B cell (primary cell): ENCODE data around the gene KRTCAP2. TPM values are rescaled to one million over a fixed set of nuclear protein-coding genes. Genes with fewer than 3 reads are reported as not detected.

Source experiments
- ATAC-seq: fragments of 200-7000 bp; cut with Tn5 transposase; one replicate; pipeline ENCODE4 v1.10.0; 2021; ENCODE audit warnings: low read depth, mild to moderate bottlenecking, moderate number of reproducible peaks, moderate library complexity
- CTCF ChIA-PET: fragments of 350-600 bp; sonication (Branson Sonifier 250); formaldehyde crosslinking; loops from one replicate; lab custom pipeline; 2021; ENCODE audit warnings: antibody characterized with exemption, inconsistent platforms; lab: Charles Lee
- POLR2A ChIA-PET: fragments of 350-600 bp; sonication (Branson Sonifier 250); formaldehyde crosslinking; loops from one replicate; lab custom pipeline; 2021; ENCODE audit warnings: antibody characterized with exemption; lab: Charles Lee
- DNase-seq: peaks from one replicate; pipeline ENCODE4 v3.0.0; 2013
- H2AFZ ChIP-seq: 2 replicates; pipeline ENCODE4 v1.6.1; 2012; ENCODE audit warnings: mild to moderate bottlenecking, low read depth, low read length; ENCODE audit not compliant: insufficient read depth, poor library complexity, severe bottlenecking
- H3K27ac ChIP-seq, 2 donors: 1 replicate in 1 of 2; 2 replicates in 1 of 2; pipeline ENCODE4 v1.5.1; 2012 to 2013; ENCODE audit warnings: low read length in 2 of 2, mild to moderate bottlenecking in 2 of 2, moderate library complexity in 1 of 2
- H3K27me3 ChIP-seq, 4 experiments: fragments of 200-600 bp in 1 of 4; sonication (generic) in 1 of 4; replicated peaks in 1 of 4; 1 replicate in 2 of 4; 2 replicates in 2 of 4; pipeline versions ENCODE4 v1.6.1 to v1.7.0; 2013 to 2016; ENCODE audit warnings: low read length in 3 of 4, mild to moderate bottlenecking in 2 of 4, mixed read lengths in 1 of 4, moderate library complexity in 1 of 4; ENCODE audit not compliant: insufficient read depth in 4 of 4, control insufficient read depth in 3 of 4; ENCODE audit errors: control extremely low read depth in 1 of 4
- H3K36me3 ChIP-seq, 2 experiments: replicated peaks in 1 of 2; 1 replicate in 1 of 2; 2 replicates in 1 of 2; pipeline versions ENCODE4 v1.6.1 to v1.7.1; 2013; ENCODE audit warnings: low read length in 1 of 2; ENCODE audit not compliant: insufficient read depth in 2 of 2, control insufficient read depth in 1 of 2; ENCODE audit errors: control extremely low read depth in 1 of 2, extremely low read depth in 1 of 2
- H3K4me1 ChIP-seq, 2 donors: fragments of 200-600 bp in 1 of 2; sonication (generic) in 1 of 2; 1 replicate in 1 of 2; 2 replicates in 1 of 2; pipeline versions ENCODE4 v1.5.1 to v1.6.1; 2013 to 2017; ENCODE audit warnings: low read length in 2 of 2; ENCODE audit not compliant: control insufficient read depth in 2 of 2, insufficient read depth in 2 of 2
- H3K4me2 ChIP-seq: replicated peaks from 2 replicates; pipeline ENCODE3; 2012; ENCODE audit warnings: mild to moderate bottlenecking, low read depth, low read length; ENCODE audit not compliant: poor library complexity, severe bottlenecking
- H3K4me3 ChIP-seq, 5 experiments: fragments of 200-600 bp in 1 of 5; sonication (generic) in 1 of 5; 1 replicate in 3 of 5; 2 replicates in 2 of 5; pipeline versions ENCODE4 v1.5.1 to v1.7.0; 2011 to 2016; ENCODE audit warnings: low read length in 4 of 5, mild to moderate bottlenecking in 4 of 5, low read depth in 2 of 5, control low read depth in 1 of 5, moderate library complexity in 1 of 5; ENCODE audit not compliant: insufficient read depth in 1 of 5; ENCODE audit errors: control extremely low read depth in 1 of 5, extremely low read depth in 1 of 5
- H3K79me2 ChIP-seq: fragments of 200-600 bp; sonication (generic); one replicate; pipeline ENCODE4 v1.6.0; 2016; ENCODE audit warnings: low read length; ENCODE audit not compliant: control insufficient read depth, insufficient read depth
- H3K9ac ChIP-seq: fragments of 200-600 bp; sonication (generic); 2 replicates; pipeline ENCODE4 v1.6.1; 2017; ENCODE audit warnings: mild to moderate bottlenecking, low read length, moderate library complexity
- H3K9me3 ChIP-seq, 3 donors: one replicate each; pipeline versions ENCODE4 v1.6.1 to v1.7.1; 2013; ENCODE audit warnings: low read length in 2 of 3; ENCODE audit not compliant: control insufficient read depth in 2 of 3, insufficient read depth in 1 of 3; ENCODE audit errors: control extremely low read depth in 1 of 3
- H4K20me1 ChIP-seq: 2 replicates; pipeline ENCODE4 v1.6.0; 2012; ENCODE audit warnings: mild to moderate bottlenecking, low read length; ENCODE audit not compliant: insufficient read depth, control insufficient read depth, poor library complexity, severe bottlenecking
- H3K27ac Mint-ChIP-seq: one replicate; pipeline ENCODE4 v1.8.0; 2021; ENCODE audit warnings: mixed read lengths
- H3K27me3 Mint-ChIP-seq: one replicate; pipeline ENCODE4 v1.8.0; 2021; ENCODE audit warnings: mixed read lengths
- H3K4me1 Mint-ChIP-seq: one replicate; pipeline ENCODE4 v1.8.0; 2021; ENCODE audit warnings: mixed read lengths
- H3K4me3 Mint-ChIP-seq: one replicate; pipeline ENCODE4 v1.8.0; 2021; ENCODE audit warnings: mixed read lengths
- H3K9me3 Mint-ChIP-seq: one replicate; pipeline ENCODE4 v1.8.0; 2022; ENCODE audit warnings: mixed read lengths; ENCODE audit not compliant: insufficient read depth
- EZH2 ChIP-seq: IDR thresholded peaks from 2 replicates; pipeline ENCODE4 v1.6.1; 2012; ENCODE audit warnings: borderline replicate concordance, low read depth, mild to moderate bottlenecking, moderate library complexity, low read length; ENCODE audit not compliant: insufficient read depth, poor library complexity, severe bottlenecking
- WGBS: methylation state at CpG from one replicate; pipeline ENCODE4 v1.1.5; 2013; ENCODE audit warnings: missing lambda C conversion rate; ENCODE audit not compliant: insufficient coverage; 5-methylcytosine and 5-hydroxymethylcytosine counted together
- intact Hi-C: fragments of 100-400 bp; cut with micrococcal nuclease; formaldehyde crosslinking; loops from one replicate; pipeline ENCODE4 v1.10.0; 2022
- polyA plus RNA-seq: library from polyadenylated mRNA; depleted of rRNA; stranded (reverse); fragments of >200 nt; gene quantifications from 2 replicates; pipeline ENCODE4 v1.2.3, GENCODE V29; 2012
- total RNA-seq, 2 donors: library from RNA; stranded (reverse); fragments of 120-200 nt in 1 of 2; gene quantifications; 1 replicate in 1 of 2; 2 replicates in 1 of 2; pipeline versions ENCODE4 v1.2.3 to v1.2.4, GENCODE V29; 2013 to 2022
- TF ChIP-seq, protein P1 (sequence below): fragments of 200-600 bp; IDR thresholded peaks from one replicate; pipeline ENCODE4 v1.8.0; 2022; ENCODE audit warnings: antibody characterized with exemption, mild to moderate bottlenecking

KRTCAP2 gene
- total and polyA plus RNA-seq, 2 donors (not counting 1 experiment from before 2014, with no cell fraction given): 151 to 259 TPM

DNA sequence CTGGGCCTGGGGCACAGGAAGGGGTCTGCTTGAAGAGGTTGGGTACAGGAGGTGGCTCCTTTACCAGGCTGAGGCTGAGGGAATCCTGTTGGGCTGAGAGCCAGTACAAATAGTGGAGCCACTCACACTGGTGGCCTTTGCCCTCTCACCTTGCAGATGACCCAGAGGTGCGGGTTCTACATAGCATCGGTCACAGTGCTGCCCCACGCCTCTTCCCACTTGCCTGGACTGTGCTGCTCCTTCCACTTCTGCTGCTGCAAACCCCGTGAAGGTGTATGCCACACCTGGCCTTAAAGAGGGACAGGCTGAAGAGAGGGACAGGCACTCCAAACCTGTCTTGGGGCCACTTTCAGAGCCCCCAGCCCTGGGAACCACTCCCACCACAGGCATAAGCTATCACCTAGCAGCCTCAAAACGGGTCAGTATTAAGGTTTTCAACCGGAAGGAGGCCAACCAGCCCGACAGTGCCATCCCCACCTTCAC is 39.3 kb downstream of the KRTCAP2 start:
- Histone ChIP-seq H3K27me3 (peaks cover 0 to 14% (median 7%) of the 10 kb centered on the region in 4 experiments), H3K4me1 (peaks cover 25 to 27% of the 10 kb centered on the region in 2 donors), H2AFZ (no peak overlapping the region), H4K20me1 (peaks cover 9% of the 10 kb centered on the region), H3K4me3 (no peak overlapping the region), H3K9me3 (peaks cover 0 to 4% (median 0%) of the 10 kb centered on the region in 3 donors), H3K4me2 (no peak overlapping the region), H3K36me3 (peaks cover 0 to 5% of the 10 kb centered on the region in 2 experiments), H3K9ac (no peak overlapping the region), H3K79me2 (peaks cover 19% of the 10 kb centered on the region), H3K27ac (no peak overlapping the region)
- Mint-ChIP-seq H3K9me3 (no peaks in the 10 kb centered on the region), H3K4me3 (peak overlapping the region; percentile 100), H3K27me3 (peaks cover 13% of the 10 kb centered on the region), H3K4me1 (peaks cover 42% of the 10 kb centered on the region), H3K27ac (no peak overlapping the region)
- DNase-seq (no peak), ATAC-seq (no peak)
- ChIA-PET CTCF (interaction anchor here (1.3 to 5.3 kb wide), 5 partner anchors 17 to 45 kb away, joined by 4 to 51 read pairs (median 14); partner anchors contain the start of gene KRTCAP2), POLR2A (interaction anchor here (0.5 to 0.9 kb wide), 2 partner anchors 34 to 153 kb away, joined by 3 to 4 read pairs; no protein-coding TSS in a partner anchor)
- 96% methylated on average over 6 of the region's 7 CpGs for WGBS
- intact Hi-C loops: no loop called here
- no peak for TF ChIP-seq EZH2
- TF ChIP-seq, protein P1, sequence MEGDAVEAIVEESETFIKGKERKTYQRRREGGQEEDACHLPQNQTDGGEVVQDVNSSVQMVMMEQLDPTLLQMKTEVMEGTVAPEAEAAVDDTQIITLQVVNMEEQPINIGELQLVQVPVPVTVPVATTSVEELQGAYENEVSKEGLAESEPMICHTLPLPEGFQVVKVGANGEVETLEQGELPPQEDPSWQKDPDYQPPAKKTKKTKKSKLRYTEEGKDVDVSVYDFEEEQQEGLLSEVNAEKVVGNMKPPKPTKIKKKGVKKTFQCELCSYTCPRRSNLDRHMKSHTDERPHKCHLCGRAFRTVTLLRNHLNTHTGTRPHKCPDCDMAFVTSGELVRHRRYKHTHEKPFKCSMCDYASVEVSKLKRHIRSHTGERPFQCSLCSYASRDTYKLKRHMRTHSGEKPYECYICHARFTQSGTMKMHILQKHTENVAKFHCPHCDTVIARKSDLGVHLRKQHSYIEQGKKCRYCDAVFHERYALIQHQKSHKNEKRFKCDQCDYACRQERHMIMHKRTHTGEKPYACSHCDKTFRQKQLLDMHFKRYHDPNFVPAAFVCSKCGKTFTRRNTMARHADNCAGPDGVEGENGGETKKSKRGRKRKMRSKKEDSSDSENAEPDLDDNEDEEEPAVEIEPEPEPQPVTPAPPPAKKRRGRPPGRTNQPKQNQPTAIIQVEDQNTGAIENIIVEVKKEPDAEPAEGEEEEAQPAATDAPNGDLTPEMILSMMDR: no peak

- H3K27me3 ChIP-seq: peaks cover 0 to 33% (median 21%) of the 10 kb centered on the region in 4 experiments
- ChIA-PET POLR2A (interaction anchor here (1.2 kb wide), 1 partner anchor 39 kb away, joined by 3 read pairs; no protein-coding TSS in a partner anchor), CTCF (interaction anchor here (2.3 to 3.1 kb wide), 2 partner anchors 40 to 41 kb away, joined by 5 to 15 read pairs; partner anchors contain the start of gene KRTCAP2)
- no peak overlapping the region for H3K27ac ChIP-seq
- no peak overlapping the region for H3K4me2 ChIP-seq
- H3K79me2 ChIP-seq: no peaks in the 10 kb centered on the region
- ATAC-seq (no peak), DNase-seq (no peak)
- no peak for TF ChIP-seq EZH2
- TF ChIP-seq, protein P1: no peak
- H3K4me1 Mint-ChIP-seq: peaks cover 42% of the 10 kb centered on the region
- no peak overlapping the region for H3K4me3 ChIP-seq
- H3K4me3 Mint-ChIP-seq: no peak overlapping the region
- H3K27ac Mint-ChIP-seq: no peak overlapping the region
- H3K9me3 Mint-ChIP-seq: no peaks in the 10 kb centered on the region
- no peak overlapping the region for H3K9ac ChIP-seq
- H4K20me1 ChIP-seq: peaks cover 9% of the 10 kb centered on the region
- peaks cover 31% of the 10 kb centered on the region for H3K27me3 Mint-ChIP-seq
- WGBS: 63% methylated on average over 1 of the region's 2 CpGs
- peaks cover 36 to 38% of the 10 kb centered on the region in 2 donors for H3K4me1 ChIP-seq
- H2AFZ ChIP-seq: no peak overlapping the region
- peaks cover 0 to 4% (median 0%) of the 10 kb centered on the region in 3 donors for H3K9me3 ChIP-seq
- intact Hi-C loops: no loop called here
- H3K36me3 ChIP-seq: no peaks in the 10 kb centered on the region
These were observed 41.2 kb downstream of the KRTCAP2 start for GRCh38 chr1:155131856-155132255.
